UCSD-AML1 (cell line): ENCODE data around the gene LDLRAD1.
"Not testable (repeated sequence)": the region's sequence is repeated elsewhere in the genome, so short reads cannot be mapped to it uniquely, and the experiment has no call there.

Experiments
- DNase-seq: peaks from one replicate; lab custom pipeline; 2025; ENCODE audit not compliant: unreplicated experiment; lab: John Stamatoyannopoulos, UW

Gene LDLRAD1

GRCh38 chr1:53994516-53994915 lies 23.5 kb downstream of the LDLRAD1 start:
- DNase-seq = not testable (repeated sequence)

- DNase-seq = no peak
Observed at GRCh38 chr1:53992085-53992874, 25.7 kb downstream of the LDLRAD1 start.

GRCh38 chr1:53987880-53988279 lies 30.1 kb downstream of the LDLRAD1 start:
- DNase-seq = no peak

- DNase-seq = no peak
Observed at GRCh38 chr1:53986458-53986857, 31.5 kb downstream of the LDLRAD1 start.

- DNase-seq = no peak
Observed at GRCh38 chr1:53984726-53985125, 33.3 kb downstream of the LDLRAD1 start.

GRCh38 chr1:53982763-53983104 lies 35.3 kb downstream of the LDLRAD1 start:
- no peak for DNase-seq

GRCh38 chr1:53982034-53982762 lies 35.8 kb downstream of the LDLRAD1 start:
- no peak for DNase-seq

- DNase-seq = no peak
Observed at GRCh38 chr1:53981220-53981619, 36.8 kb downstream of the LDLRAD1 start.

GRCh38 chr1:53979712-53980450 lies 38.1 kb downstream of the LDLRAD1 start:
- no peak for DNase-seq

GRCh38 chr1:53975861-53976260 lies 42.1 kb downstream of the LDLRAD1 start:
- no peak for DNase-seq

- no peak for DNase-seq
Observed at GRCh38 chr1:53971718-53972117, 46.3 kb downstream of the LDLRAD1 start.

- DNase-seq = not testable (repeated sequence)
Observed at GRCh38 chr1:53969323-53969722, 48.7 kb downstream of the LDLRAD1 start.

GRCh38 chr1:53968125-53968513 lies 49.9 kb downstream of the LDLRAD1 start:
- DNase-seq = no peak

- DNase-seq = no peak
Observed at GRCh38 chr1:53967409-53968124, 50.4 kb downstream of the LDLRAD1 start.

- no peak for DNase-seq
Observed at GRCh38 chr1:53966794-53967193, 51.2 kb downstream of the LDLRAD1 start.

GRCh38 chr1:53964109-53964508 lies 53.9 kb downstream of the LDLRAD1 start:
- no peak for DNase-seq

- no peak for DNase-seq
Observed at GRCh38 chr1:53963460-53963859, 54.5 kb downstream of the LDLRAD1 start.

GRCh38 chr1:53962395-53962794 lies 55.6 kb downstream of the LDLRAD1 start:
- no peak for DNase-seq

- DNase-seq = no peak
Observed at GRCh38 chr1:53959664-53960250, 58.2 kb downstream of the LDLRAD1 start.
